Fibroblast of lung (primary cell): ENCODE results near the gene GSDMA.

Experiments used
- CTCF ChIP-seq, 2 donors: IDR thresholded peaks in 1 of 2; conservative IDR thresholded peaks in 1 of 2; 1 replicate in 1 of 2; 2 replicates in 1 of 2; pipeline ENCODE4 v1.5.1; 2011 to 2012; ENCODE audit warnings: low read length in 2 of 2, control low read depth in 1 of 2, inconsistent platforms in 1 of 2, low read depth in 1 of 2, mild to moderate bottlenecking in 1 of 2
- EZH2 ChIP-seq: IDR thresholded peaks from 2 replicates; pipeline ENCODE4 v1.5.1; 2012; ENCODE audit warnings: low read length, control low read depth, mild to moderate bottlenecking; ENCODE audit errors: missing control alignments

GRCh38 chr17:40019140-40019991 lies 56.6 kb downstream of the GSDMA start:
- TF ChIP-seq CTCF (conservative IDR thresholded peaks at IDR 0.05 in 1 of 2, IDR thresholded peaks at IDR 0.05 in 1 of 2; ENCODE audit: low read depth in 1 of 2, low read length in 2 of 2): peak in 1 of 2 donors; percentile 16
- no peak for TF ChIP-seq EZH2
